NCI-H2029 (cell line): ENCODE measurements around the gene DGCR2.
"Not testable (repeated sequence)": the region's sequence is repeated elsewhere in the genome, so short reads cannot be mapped to it uniquely, and the experiment has no call there.

Experiments
- DNase-seq: peaks from one replicate; lab custom pipeline; 2025; lab: John Stamatoyannopoulos, UW

DGCR2 gene

GRCh38 chr22:19084126-19084525, 38.1 kb downstream of the DGCR2 start:
- DNase-seq, result not testable (repeated sequence)

GRCh38 chr22:19082793-19083192, 39.4 kb downstream of the DGCR2 start:
- DNase-seq, result no peak

DNA sequence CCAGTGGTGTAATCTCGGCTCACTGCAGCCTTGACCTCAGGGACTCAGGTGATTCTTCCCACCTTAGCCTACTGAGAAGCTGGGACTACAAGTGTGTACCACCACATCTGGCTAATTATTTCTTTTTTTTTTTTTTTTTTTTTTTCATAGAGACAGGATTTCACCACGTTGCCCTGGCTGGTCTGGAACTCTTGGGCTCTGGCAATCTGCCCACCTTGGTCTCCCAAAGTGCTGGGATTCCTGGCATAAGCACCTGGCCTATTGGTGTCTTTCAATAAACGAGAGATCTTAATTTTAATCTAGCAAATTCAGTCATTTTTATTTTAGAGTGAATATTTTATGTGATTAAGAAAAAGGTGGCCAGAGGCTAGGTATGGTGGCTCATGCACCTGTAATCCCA, 40.1 kb downstream of the DGCR2 start:
- no peak for DNase-seq

DNA sequence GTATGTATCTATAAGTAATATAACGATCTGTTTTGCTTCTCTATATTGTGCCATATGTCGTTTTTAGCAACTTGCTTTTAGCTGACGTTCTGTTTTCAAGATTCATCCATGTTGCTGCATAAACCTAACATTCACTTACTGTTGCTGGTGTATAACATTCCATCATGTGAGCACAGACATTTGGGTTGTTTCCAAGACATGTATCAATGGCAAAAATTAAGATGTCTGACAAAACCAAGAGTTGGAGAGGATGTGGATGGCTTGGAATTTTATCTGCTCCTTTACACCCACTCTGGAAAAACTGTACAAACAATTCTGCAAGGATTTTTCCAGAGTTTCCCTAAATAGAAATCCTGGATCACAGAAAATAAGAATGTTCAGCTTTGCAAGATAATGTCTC, 40.9 kb downstream of the DGCR2 start:
- no peak for DNase-seq

DNA sequence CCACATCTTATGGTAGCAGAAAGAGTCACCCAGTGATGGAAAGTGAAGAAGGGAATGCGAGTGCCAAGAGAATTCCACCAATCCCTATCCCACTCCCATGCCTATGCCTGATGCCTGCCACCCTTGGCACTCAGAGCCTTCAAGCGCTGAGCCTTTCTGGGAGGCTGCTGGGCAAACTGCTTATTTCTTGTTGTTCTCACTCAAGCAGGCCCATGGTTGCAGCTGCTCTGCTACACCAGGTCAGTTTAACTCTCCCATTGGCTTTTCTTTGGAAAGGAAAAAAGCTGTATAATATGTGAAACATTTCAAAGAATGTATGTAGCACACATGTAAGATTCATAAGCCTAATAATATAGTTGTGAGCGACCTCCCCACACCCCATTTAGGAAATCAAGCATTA, 41.4 kb downstream of the DGCR2 start:
- DNase-seq, result no peak

GRCh38 chr22:19079691-19080090, 42.5 kb downstream of the DGCR2 start:
- DNase-seq, result no peak

DNA sequence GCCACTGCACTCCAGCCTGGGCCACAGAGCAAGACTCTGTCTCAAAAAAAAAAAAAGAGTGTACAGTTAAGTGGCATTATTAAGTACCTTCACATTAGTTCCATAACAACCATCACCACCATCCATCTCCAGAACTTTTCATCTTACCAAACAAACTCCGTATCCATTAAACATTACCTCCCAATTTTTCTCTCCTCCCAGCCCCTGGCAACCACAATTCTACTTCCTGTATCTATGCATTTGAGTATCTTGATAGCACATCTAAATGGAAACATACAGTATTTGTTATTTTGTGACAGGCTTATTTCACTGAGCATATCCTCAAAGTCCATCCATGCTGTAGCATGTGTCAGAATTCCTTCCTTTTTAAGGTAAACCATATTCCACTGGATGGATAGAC, 46.8 kb downstream of the DGCR2 start:
- DNase-seq, result no peak

DNA sequence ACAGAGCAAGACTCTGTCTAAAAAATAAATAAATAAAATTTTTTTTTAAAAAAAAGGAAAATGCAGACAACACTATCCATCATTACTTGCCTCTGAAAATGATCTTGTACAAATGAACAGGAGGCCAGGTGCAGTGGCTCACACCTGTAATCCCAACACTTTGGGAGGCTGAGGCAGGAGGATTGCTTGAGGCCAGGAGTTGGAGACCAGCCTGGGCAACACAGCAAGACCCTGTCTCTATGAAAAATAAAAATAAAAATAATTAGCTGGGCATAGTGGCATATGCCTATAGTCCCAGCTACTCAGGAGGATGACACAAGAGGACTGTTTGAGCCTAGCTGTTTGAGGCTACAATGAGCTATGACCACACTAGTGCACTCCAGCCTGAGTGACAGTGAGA, 49.4 kb downstream of the DGCR2 start:
- not testable (repeated sequence) for DNase-seq

DNA sequence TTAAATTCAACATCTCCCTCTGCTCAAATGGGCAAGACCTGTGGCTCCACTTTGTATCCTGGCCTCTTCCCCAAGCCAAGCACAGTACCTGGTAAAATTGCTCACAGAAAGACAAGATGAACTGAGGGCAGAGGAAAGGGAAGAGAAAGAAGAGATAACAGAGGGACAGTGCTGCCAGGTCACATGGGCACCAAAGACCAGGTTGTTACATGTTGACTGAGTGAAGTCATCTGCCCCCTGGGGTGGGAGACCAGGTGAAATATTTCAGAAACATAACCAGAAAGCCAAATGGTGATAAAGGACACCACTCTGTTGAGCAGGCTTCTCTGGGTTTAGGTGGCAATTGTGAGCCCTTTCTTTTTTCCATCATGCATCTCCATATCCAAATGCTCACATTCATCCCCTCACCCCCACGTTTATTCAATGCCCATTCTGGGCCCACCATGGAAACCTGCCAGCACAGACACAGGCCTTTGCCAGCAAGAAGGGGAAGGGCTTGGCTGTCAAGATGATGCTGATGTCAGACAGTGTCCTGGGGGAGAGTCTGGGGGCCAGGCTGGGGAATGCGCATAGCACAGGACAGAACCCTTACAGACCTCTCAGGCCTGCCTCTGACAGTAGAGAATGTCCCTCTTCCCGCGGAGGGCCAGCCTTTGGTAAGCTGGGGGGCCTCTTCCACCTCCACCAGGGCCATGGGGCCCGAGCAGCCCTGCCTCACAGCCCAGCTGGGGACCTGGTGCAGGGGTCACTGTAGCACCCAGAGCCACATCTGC, 51.6 kb downstream of the DGCR2 start:
- no peak for DNase-seq

DNA sequence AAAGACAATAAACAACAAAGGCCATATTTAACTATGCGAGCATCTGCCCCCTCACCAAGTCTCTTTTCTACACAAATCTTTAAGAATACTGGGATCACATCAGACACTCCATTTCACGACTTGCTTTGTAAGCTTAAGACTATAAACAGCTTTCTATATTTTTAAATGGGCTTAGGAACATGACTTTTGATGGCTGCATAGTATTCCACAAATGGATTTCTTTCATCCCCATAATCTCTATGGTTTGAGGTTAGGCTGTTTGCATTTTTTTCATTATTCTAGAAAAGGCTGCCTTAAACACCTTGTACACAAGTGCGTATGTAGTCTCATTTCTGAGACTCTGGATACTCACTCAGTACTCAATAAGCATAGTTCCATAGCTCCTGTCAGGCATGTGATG, 52.8 kb downstream of the DGCR2 start:
- no peak for DNase-seq

DNA sequence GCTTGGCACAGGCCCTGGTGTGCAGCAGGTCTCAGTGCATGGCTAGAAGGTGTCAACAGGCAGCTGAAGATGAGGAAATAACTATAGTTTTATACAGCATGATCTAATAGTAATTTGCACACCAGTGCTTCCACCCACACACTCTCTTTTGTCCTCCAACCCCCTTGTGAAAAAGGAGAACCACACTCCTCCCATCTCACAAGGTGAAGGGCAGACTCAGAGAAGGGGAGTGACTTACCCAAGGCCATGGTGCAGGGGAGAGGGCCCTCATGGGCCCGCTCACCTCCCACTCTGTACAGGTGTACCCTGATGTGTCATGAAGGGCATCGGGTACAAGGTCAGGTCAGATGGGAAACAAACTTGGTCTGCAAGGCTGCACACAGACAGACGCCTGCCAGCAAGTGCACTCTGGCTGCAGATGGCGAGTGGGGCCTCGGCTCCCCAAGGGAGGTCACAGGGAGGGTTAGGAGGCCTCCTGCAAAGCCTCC, 53.4 kb downstream of the DGCR2 start:
- DNase-seq, result no peak

- no peak for DNase-seq
Observed at GRCh38 chr22:19067696-19068348, 54.4 kb downstream of the DGCR2 start.

DNA sequence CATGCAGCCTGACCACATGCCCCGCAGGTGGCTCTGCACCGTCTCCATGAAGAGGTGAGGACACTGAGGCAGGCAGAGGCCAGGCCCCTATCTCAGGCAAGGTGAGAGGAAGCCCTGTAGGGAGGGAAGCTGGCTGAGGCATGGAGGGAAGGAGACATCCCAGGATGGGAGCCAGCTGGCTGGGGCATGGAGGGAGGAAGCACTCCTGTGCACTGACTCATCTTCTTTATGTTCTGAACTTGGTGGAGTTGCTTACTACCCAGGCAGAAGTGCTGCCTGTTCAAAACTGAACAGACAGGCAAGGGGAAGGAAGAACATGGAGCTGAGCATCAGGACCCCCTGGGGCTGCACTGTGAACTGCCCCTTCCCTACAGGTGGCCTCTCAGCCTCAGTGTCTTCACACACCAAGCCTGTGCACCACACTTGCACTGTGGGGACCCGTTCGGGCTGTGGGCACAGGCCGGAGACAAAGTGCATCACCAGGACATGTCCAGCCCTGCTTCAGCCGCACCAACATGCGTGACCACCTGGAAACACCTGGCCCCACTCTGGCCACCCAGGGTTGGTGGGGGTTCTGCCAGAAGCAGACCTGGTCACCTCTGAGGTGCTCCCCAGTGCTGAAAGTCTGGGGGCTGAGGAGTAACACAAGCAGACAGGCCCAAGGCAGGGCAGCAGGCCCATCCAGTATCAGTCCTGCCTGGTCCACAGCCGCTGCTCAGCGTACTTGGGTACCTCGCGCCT, 55.5 kb downstream of the DGCR2 start:
- no peak for DNase-seq

- no peak for DNase-seq
Observed at GRCh38 chr22:19065929-19066328, 56.3 kb downstream of the DGCR2 start.

- no peak for DNase-seq
Observed at GRCh38 chr22:19065298-19065859, 56.8 kb downstream of the DGCR2 start.

DNA sequence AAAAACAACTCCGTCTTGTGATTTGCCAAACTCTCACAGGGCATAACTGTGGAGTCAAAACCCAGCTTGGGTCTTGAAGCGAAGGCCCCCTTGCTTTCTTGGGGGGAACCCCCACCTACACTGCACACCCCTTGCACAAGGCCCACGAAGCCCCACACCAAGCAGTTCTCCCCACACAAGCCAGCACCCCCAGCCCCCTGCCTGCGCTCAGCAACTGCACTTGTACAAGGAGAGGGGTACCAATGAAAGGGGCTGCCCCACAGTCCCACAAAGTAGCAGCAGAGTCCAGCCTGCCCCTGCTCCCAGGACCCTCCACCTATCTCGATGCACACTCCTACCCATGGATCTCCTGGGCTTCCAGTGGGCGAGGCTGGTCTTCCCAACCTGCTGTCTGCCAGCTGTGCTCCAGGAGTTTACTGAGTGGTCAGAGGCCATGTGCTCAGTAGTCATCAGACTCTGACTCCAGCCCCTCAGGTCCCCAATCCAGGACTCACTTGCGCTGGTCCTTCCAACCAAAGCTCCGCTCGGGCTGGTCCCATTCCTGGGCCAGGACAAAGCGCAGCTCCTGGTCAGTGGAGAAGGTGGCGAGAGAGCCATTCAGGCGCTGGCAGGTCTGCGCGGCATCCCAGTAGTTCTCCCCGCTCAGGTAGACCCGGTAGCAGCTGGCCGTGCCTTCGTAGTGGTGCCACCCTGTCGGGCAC, 57.7 kb downstream of the DGCR2 start:
- no peak for DNase-seq

DNA sequence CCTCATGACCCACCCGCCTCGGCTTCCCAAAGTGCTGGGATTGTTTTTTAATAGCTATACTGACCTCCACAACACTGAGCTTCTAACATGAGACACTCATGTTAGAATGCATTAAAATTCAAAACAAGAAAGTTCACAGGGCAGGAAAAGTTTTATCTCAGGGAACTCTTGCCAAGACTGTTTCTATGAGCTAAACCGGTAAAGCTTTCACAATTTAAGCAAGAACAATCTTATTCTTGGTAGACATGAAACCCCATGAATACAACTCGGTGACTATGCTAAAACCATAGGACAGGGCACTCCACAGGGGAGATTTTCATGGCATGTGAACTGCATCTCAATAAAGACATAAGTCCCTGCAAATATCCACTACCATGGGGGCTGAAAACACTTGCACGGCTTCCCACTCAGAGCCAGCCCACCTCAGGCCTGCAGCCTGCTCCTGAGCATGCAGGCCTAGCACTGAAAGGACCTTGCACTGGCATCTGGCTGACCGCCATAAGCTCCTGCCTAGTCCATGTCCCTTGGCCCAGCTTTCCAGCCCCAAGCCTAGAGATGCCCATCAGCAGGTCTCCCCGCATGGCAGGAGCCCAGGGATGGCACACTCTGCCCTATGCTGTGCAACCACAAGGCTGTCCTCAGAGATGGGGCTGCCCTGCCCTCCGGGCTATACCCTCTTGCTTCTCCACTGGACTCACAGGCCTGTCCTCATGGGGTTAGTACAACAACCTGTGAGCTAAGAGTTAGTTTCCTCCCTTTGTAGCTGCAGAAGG, 58.4 kb downstream of the DGCR2 start:
- no peak for DNase-seq

GRCh38 chr22:19062943-19063308, 59.3 kb downstream of the DGCR2 start:
- no peak for DNase-seq

DNA sequence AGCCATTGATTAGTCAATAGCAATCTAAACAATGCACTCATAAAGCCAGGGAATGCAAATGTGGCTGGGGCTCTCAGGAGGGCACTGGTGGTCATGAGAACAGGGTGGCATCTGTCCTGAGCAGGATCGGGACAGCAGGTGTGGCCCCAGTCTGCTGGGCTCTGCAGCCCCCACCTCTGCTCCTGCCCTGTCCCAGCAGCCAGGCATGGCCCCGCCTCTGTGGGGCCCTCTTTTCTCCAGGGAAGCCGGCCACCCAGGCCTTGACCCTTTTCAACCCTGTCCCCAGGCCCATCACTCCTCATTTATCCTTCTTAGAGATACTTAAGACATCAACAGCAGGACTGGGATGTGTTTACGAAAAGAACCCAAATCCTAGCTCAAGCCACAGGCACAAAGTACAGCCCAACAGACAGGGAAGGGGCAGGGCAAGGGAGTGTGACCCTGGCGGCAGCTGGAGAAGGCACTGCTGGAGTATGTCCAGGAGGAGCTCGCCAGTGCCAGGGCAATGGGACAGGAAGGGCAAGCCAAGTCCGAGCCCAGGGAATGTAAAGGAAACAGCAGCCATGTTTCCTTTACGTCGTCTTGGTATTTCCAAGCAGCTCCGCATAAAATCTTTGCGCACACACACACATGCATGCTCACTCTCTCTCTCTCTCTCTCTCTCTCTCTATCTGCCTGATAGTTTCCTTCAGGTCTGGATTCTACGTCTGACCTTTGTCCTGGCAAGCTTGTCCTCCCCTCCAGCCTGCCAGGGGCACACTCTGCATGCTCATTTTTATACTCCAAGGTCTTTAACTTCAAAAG, 59.9 kb downstream of the DGCR2 start:
- DNase-seq, result no peak

GRCh38 chr22:19061471-19062138, 60.6 kb downstream of the DGCR2 start:
- DNase-seq, result no peak
